MCF 10A (cell line): ENCODE results near the gene ACOX1. TPM values are rescaled to one million over a fixed set of nuclear protein-coding genes. Genes with fewer than 3 reads are reported as not detected.

ENCODE experiments used
- BruUV-seq: library from RNA; stranded (reverse); fragments of 400-500 nt; replicated peaks from 2 replicates; lab custom pipeline; 2021; lab: Mats Ljungman, UMichigan
- CTCF ChIA-PET: fragments of 300-600 bp; sonication (Branson Sonifier 250); formaldehyde crosslinking; extraction: SDS; loops from one replicate; lab custom pipeline; 2021; ENCODE audit warnings: antibody characterized with exemption, inconsistent platforms; lab: Yijun Ruan, JAX
- POLR2A ChIA-PET: fragments of 300-600, 350-650 bp; sonication (Branson Sonifier 250); formaldehyde crosslinking; extraction: SDS; loops from one replicate; lab custom pipeline; 2020; ENCODE audit warnings: antibody characterized with exemption, inconsistent platforms; lab: Yijun Ruan, JAX
- DNase-seq: peaks from one replicate; pipeline ENCODE4 v3.0.0-alpha.2; 2018; ENCODE audit not compliant: unreplicated experiment
- H3K27ac Mint-ChIP-seq: one replicate; pipeline ENCODE4 v1.8.0; 2022; ENCODE audit warnings: mild to moderate bottlenecking, low read depth, mixed read lengths; ENCODE audit not compliant: unreplicated experiment
- H3K27me3 Mint-ChIP-seq: one replicate; pipeline ENCODE4 v1.8.0; 2022; ENCODE audit warnings: mixed read lengths; ENCODE audit not compliant: insufficient read depth, unreplicated experiment
- H3K36me3 Mint-ChIP-seq: one replicate; pipeline ENCODE4 v1.8.0; 2022; ENCODE audit warnings: mild to moderate bottlenecking, moderate library complexity, mixed read lengths; ENCODE audit not compliant: insufficient read depth, unreplicated experiment
- H3K4me1 Mint-ChIP-seq: one replicate; pipeline ENCODE4 v1.8.0; 2022; ENCODE audit warnings: mixed read lengths; ENCODE audit not compliant: insufficient read depth, unreplicated experiment
- H3K4me3 Mint-ChIP-seq: one replicate; pipeline ENCODE4 v1.8.0; 2022; ENCODE audit warnings: mild to moderate bottlenecking, moderate library complexity, mixed read lengths; ENCODE audit not compliant: unreplicated experiment
- H3K9me3 Mint-ChIP-seq: one replicate; pipeline ENCODE4 v1.8.0; 2022; ENCODE audit warnings: mixed read lengths; ENCODE audit not compliant: unreplicated experiment
- CTCF ChIP-seq: fragments of 200-600 bp; IDR thresholded peaks from one replicate; pipeline ENCODE4 v1.8.0; 2022; ENCODE audit warnings: antibody characterized with exemption, mild to moderate bottlenecking; ENCODE audit not compliant: unreplicated experiment
- intact Hi-C: fragments of 100-400 bp; cut with micrococcal nuclease; formaldehyde crosslinking; loops from 2 replicates; pipeline ENCODE4 v1.14.1; 2022
- total RNA-seq: library from RNA; stranded (reverse); gene quantifications from 2 replicates; pipeline ENCODE4 v1.2.3, GENCODE V29; 2022

ACOX1 gene
- total RNA-seq, 1 experiment from 2014 or later: 23.4 TPM

GRCh38 chr17:76022285-76022684 is 43.3 kb upstream of the ACOX1 start:
- BruUV-seq: no TSS peak
- Mint-ChIP-seq H3K4me3 (no peak overlapping the region), H3K27ac (no peak overlapping the region), H3K36me3 (no peaks in the 10 kb centered on the region), H3K9me3 (no peaks in the 10 kb centered on the region), H3K27me3 (no peaks in the 10 kb centered on the region), H3K4me1 (peaks cover 6% of the 10 kb centered on the region)
- POLR2A ChIA-PET: no interaction called here
- intact Hi-C loops: no loop called here
- TF ChIP-seq CTCF: no peak
- DNase-seq: no peak
- CTCF ChIA-PET: no interaction called here

- no peak overlapping the region for H3K27ac Mint-ChIP-seq
- H3K4me1 Mint-ChIP-seq: no peaks in the 10 kb centered on the region
- H3K36me3 Mint-ChIP-seq: peaks cover 8% of the 10 kb centered on the region
- H3K4me3 Mint-ChIP-seq: no peak overlapping the region
- H3K27me3 Mint-ChIP-seq: no peaks in the 10 kb centered on the region
- POLR2A ChIA-PET: interaction anchor here (1.2 to 1.4 kb wide), 3 partner anchors 13 to 240 kb away, joined by 3 read pairs; no protein-coding TSS in a partner anchor
- no peak for DNase-seq
- CTCF ChIA-PET: interaction anchor here (0.7 to 1.4 kb wide), 2 partner anchors 15 to 114 kb away, joined by 3 to 5 read pairs; no protein-coding TSS in a partner anchor
- TF ChIP-seq CTCF: no peak
- no TSS peak for BruUV-seq
- no peaks in the 10 kb centered on the region for H3K9me3 Mint-ChIP-seq
- intact Hi-C loops: no loop called here
These were observed 41.0 kb upstream of the ACOX1 start for GRCh38 chr17:76019833-76020467.

- Mint-ChIP-seq H3K36me3 (peaks cover 8% of the 10 kb centered on the region), H3K4me1 (no peaks in the 10 kb centered on the region), H3K27ac (no peak overlapping the region), H3K4me3 (no peak overlapping the region), H3K27me3 (no peaks in the 10 kb centered on the region), H3K9me3 (no peaks in the 10 kb centered on the region)
- no TSS peak for BruUV-seq
- intact Hi-C loops: no loop called here
- CTCF ChIA-PET: interaction anchor here (0.5 to 1.4 kb wide), 2 partner anchors 14 to 301 kb away, joined by 4 to 5 read pairs; no protein-coding TSS in a partner anchor
- no peak for TF ChIP-seq CTCF
- POLR2A ChIA-PET: interaction anchor here (1.2 to 1.4 kb wide), 2 partner anchors 14 to 239 kb away, joined by 3 read pairs; no protein-coding TSS in a partner anchor
- DNase-seq: no peak
These were observed 39.8 kb upstream of the ACOX1 start for GRCh38 chr17:76018801-76019200.

- Mint-ChIP-seq H3K27me3 (no peaks in the 10 kb centered on the region), H3K36me3 (peaks cover 8% of the 10 kb centered on the region), H3K9me3 (no peaks in the 10 kb centered on the region), H3K4me3 (no peak overlapping the region), H3K27ac (no peak overlapping the region), H3K4me1 (no peaks in the 10 kb centered on the region)
- CTCF ChIA-PET: interaction anchor here (0.5 kb wide), 1 partner anchor 301 kb away, joined by 4 read pairs; no protein-coding TSS in a partner anchor
- DNase-seq: no peak
- no TSS peak for BruUV-seq
- POLR2A ChIA-PET: interaction anchor here (1.3 kb wide), 1 partner anchor 8 kb away, joined by 3 read pairs; the partner anchor contains the start of gene EVPL
- TF ChIP-seq CTCF: no peak
- intact Hi-C loops: no loop called here
These were observed 39.3 kb upstream of the ACOX1 start for GRCh38 chr17:76018340-76018680.
